Measurements from ENCODE around the gene ELK1.

ELK1 gene

GRCh38 chrX:47629419-47630200, 20.8 kb downstream of the ELK1 start, which contains the start of gene CFP:
TSS of gene CFP (minus strand) at chrX:47629930. CDS start at chrX:47629844, 86 bp downstream.
- no peaks in the 10 kb centered on the region for H3K36me3 ChIP-seq (ENCODE audit: control insufficient read depth, insufficient read depth, low read length)
- H3K9me3 ChIP-seq (ENCODE audit: control insufficient read depth, insufficient read depth, low read length), result no peaks in the 10 kb centered on the region
- no peak within 1 kb of the TSS for H3K4me3 ChIP-seq (ENCODE audit: low read length)
- no peaks in the 10 kb centered on the region for H3K27me3 ChIP-seq (ENCODE audit: control insufficient read depth, insufficient read depth, low read length)
- no CpG with 5 or more reads among the region's 14 CpGs for WGBS (ENCODE audit: insufficient coverage, insufficient read length)
- no peak within 1 kb of the TSS for H3K27ac ChIP-seq (ENCODE audit: low read length)
- DNase-seq (ENCODE audit: low read depth, low spot score), result no peak
- H3K4me1 ChIP-seq (ENCODE audit: control insufficient read depth, insufficient read depth, low read length), result peaks cover 3% of the 10 kb centered on the region; the same call in 1 of the 2 replicates

GRCh38 chrX:47628982-47629381, 21.4 kb downstream of the ELK1 start:
- H3K9me3 ChIP-seq (ENCODE audit: control insufficient read depth, insufficient read depth, low read length), result no peaks in the 10 kb centered on the region
- no peak for DNase-seq (ENCODE audit: low read depth, low spot score)
- H3K27me3 ChIP-seq (ENCODE audit: control insufficient read depth, insufficient read depth, low read length), result no peaks in the 10 kb centered on the region
- no peak overlapping the region for H3K27ac ChIP-seq (ENCODE audit: low read length)
- WGBS (ENCODE audit: insufficient coverage, insufficient read length), result no CpG with 5 or more reads among the region's 1 CpG
- no peaks in the 10 kb centered on the region for H3K36me3 ChIP-seq (ENCODE audit: control insufficient read depth, insufficient read depth, low read length)
- H3K4me3 ChIP-seq (ENCODE audit: low read length), result no peak overlapping the region
- H3K4me1 ChIP-seq (ENCODE audit: control insufficient read depth, insufficient read depth, low read length), result peaks cover 5% of the 10 kb centered on the region

DNA sequence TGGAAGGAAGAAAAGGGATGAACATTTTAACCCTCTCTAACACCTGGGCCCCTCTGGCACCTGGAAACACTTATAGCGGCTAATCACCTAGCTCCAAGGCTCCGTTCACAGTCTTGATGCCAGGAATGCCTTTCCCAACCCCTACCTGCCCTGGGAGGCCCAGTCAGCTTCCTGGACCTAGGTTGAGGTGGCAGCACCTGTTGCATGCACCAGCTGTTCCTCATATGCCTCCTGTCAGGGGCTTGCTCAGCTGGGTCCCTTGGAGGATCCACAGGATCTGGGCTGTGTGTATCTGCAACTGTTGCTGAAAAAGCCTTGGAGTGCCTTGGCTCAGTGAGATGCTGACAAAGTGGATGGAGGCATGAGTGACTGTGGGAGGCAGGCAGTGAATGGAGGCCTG, 25.0 kb downstream of the ELK1 start:
- no peak overlapping the region for H3K27ac ChIP-seq (ENCODE audit: low read length)
- peaks cover 5% of the 10 kb centered on the region for H3K4me1 ChIP-seq (ENCODE audit: control insufficient read depth, insufficient read depth, low read length)
- H3K27me3 ChIP-seq (ENCODE audit: control insufficient read depth, insufficient read depth, low read length), result no peaks in the 10 kb centered on the region
- DNase-seq (ENCODE audit: low read depth, low spot score), result no peak
- H3K9me3 ChIP-seq (ENCODE audit: control insufficient read depth, insufficient read depth, low read length), result no peaks in the 10 kb centered on the region
- no peak overlapping the region for H3K4me3 ChIP-seq (ENCODE audit: low read length)
- WGBS (ENCODE audit: insufficient coverage, insufficient read length), result no CpG with 5 or more reads among the region's 2 CpGs
- no peaks in the 10 kb centered on the region for H3K36me3 ChIP-seq (ENCODE audit: control insufficient read depth, insufficient read depth, low read length)

GRCh38 chrX:47623540-47624027, 26.8 kb downstream of the ELK1 start:
- DNase-seq (ENCODE audit: low read depth, low spot score), result peak; percentile 55
- no peaks in the 10 kb centered on the region for H3K36me3 ChIP-seq (ENCODE audit: control insufficient read depth, insufficient read depth, low read length)
- H3K4me1 ChIP-seq (ENCODE audit: control insufficient read depth, insufficient read depth, low read length), result peaks cover 5% of the 10 kb centered on the region
- H3K4me3 ChIP-seq (ENCODE audit: low read length), result peak overlapping the region; percentile 10; the same call in 1 of the 2 replicates
- no peaks in the 10 kb centered on the region for H3K9me3 ChIP-seq (ENCODE audit: control insufficient read depth, insufficient read depth, low read length)
- H3K27ac ChIP-seq (ENCODE audit: low read length), result no peak overlapping the region
- no CpG with 5 or more reads among the region's 35 CpGs for WGBS (ENCODE audit: insufficient coverage, insufficient read length)
- H3K27me3 ChIP-seq (ENCODE audit: control insufficient read depth, insufficient read depth, low read length), result no peaks in the 10 kb centered on the region

DNA sequence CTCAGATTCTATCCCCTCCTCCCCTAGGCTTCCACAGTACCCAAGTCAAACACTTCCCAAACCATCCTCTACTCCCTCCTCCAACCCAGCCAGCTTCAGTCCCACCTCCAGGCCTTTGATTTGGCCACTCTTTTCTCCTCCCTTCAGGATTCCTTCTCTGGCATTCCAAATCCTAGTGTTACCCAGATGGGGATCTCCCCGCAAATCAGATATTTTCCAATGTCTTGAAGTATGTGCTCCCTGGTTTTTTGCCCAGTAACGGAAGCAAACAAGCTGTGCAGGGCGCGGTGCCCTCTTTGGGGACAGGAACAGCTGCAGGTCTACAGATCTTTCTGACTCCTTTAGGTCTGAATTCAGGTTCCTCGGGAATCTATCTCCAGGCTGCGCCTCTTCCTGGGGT, 28.5 kb downstream of the ELK1 start:
- WGBS (ENCODE audit: insufficient coverage, insufficient read length), result no CpG with 5 or more reads among the region's 6 CpGs
- Histone ChIP-seq H3K36me3 (ENCODE audit: control insufficient read depth, insufficient read depth, low read length) (no peaks in the 10 kb centered on the region), H3K27ac (ENCODE audit: low read length) (no peak overlapping the region), H3K4me1 (ENCODE audit: control insufficient read depth, insufficient read depth, low read length) (peaks cover 5% of the 10 kb centered on the region), H3K4me3 (ENCODE audit: low read length) (no peak overlapping the region), H3K27me3 (ENCODE audit: control insufficient read depth, insufficient read depth, low read length) (no peaks in the 10 kb centered on the region), H3K9me3 (ENCODE audit: control insufficient read depth, insufficient read depth, low read length) (no peaks in the 10 kb centered on the region)
- DNase-seq (ENCODE audit: low read depth, low spot score), result no peak

DNA sequence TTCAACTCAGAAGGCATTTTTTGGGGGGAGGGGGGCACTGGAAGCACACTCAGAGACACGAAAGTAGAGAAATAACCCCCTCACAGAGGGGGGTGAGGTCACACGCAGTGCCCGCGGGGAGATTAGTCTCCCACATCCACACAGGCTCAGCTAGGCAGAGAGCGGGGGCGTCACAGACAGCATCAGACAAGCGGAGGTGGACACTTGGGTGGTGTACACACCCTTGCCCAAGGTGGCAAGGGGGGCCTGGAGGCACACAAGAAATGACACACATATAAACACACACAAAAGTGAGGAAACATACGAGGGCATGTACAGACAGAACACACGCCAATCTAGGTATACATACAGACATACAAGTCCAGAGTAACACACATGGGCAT, 30.1 kb downstream of the ELK1 start:
- Histone ChIP-seq H3K4me1 (ENCODE audit: control insufficient read depth, insufficient read depth, low read length) (peaks cover 5% of the 10 kb centered on the region), H3K9me3 (ENCODE audit: control insufficient read depth, insufficient read depth, low read length) (no peaks in the 10 kb centered on the region), H3K27me3 (ENCODE audit: control insufficient read depth, insufficient read depth, low read length) (no peaks in the 10 kb centered on the region), H3K36me3 (ENCODE audit: control insufficient read depth, insufficient read depth, low read length) (no peaks in the 10 kb centered on the region), H3K27ac (ENCODE audit: low read length) (no peak overlapping the region), H3K4me3 (ENCODE audit: low read length) (peak overlapping the region; percentile 30; the same call in 1 of the 2 replicates)
- no peak for DNase-seq (ENCODE audit: low read depth, low spot score)
- WGBS (ENCODE audit: insufficient coverage, insufficient read length), result no CpG with 5 or more reads among the region's 9 CpGs

DNA sequence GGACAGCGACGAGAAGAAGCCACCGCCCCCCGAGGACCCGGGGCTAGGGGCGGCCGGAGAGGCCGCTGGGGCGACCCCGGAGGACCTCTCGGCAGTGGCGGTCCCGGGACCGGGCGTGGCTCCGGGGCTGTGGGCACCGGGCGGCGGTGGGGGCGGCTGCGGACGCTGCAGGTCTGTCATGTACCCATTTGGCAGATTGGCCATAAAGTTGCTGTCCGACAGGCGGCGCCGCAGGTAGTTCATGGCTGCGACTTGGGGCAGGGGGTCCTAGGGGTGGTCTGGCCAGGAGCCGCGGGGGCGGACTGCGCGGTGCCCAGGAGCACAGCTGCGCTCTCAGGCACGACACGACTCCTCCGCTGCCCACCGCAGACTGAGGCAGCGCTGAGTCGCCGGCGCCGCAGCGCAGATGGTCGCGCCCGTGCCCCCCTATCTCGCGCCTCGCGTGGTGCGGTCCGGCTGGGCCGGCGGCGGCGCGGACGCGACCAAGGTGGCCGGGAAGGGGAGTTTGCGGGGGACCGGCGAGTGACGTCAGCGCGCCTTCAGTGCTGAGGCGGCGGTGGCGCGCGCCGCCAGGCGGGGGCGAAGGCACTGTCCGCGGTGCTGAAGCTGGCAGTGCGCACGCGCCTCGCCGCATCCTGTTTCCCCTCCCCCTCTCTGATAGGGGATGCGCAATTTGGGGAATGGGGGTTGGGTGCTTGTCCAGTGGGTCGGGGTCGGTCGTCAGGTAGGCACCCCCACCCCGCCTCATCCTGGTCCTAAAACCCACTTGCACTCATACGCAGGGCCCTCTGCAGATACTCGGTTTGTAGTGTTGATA, 30.7 kb downstream of the ELK1 start, which contains the start of gene SYN1:
SYN1 (minus strand) TSS at position 372 of the 817 bp plus-strand sequence; CDS start at position 243, 129 bp downstream.
- Histone ChIP-seq H3K4me1 (ENCODE audit: control insufficient read depth, insufficient read depth, low read length) (peaks cover 5% of the 10 kb centered on the region), H3K9me3 (ENCODE audit: control insufficient read depth, insufficient read depth, low read length) (no peaks in the 10 kb centered on the region), H3K27ac (ENCODE audit: low read length) (no peak within 1 kb of the TSS), H3K4me3 (ENCODE audit: low read length) (peak within 1 kb of the TSS; percentile 73; the same call in 1 of the 2 replicates), H3K27me3 (ENCODE audit: control insufficient read depth, insufficient read depth, low read length) (no peaks in the 10 kb centered on the region), H3K36me3 (ENCODE audit: control insufficient read depth, insufficient read depth, low read length) (no peaks in the 10 kb centered on the region)
- no CpG with 5 or more reads among the region's 88 CpGs for WGBS (ENCODE audit: insufficient coverage, insufficient read length)
- no peak for DNase-seq (ENCODE audit: low read depth, low spot score)

DNA sequence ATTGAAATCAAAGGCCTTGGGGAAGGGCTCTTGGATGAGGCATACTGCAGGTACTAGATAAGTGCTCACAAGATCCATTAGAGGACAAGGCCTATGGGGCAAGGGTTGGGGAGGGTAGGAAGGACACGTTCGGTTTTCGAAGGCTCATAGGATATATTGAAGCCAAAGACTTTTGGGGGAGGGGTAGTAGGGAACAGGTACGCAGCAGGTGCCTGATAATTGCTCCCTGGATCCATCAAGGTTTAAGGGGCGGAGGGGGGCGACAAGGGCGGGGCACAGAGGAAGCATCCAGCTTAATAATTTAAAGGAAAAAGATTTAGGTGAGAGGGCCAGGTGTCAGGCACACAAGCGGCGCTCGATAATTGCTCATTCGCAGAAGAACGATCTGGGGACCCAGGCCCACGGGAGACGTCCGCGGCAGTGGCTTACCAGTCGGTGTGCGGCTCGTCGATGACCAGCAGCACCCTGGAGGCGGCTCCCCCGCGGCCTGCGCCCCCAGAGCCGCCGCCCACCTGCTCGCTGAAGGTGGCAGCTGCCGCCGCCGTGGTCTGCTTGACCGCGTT, 31.4 kb downstream of the ELK1 start:
- DNase-seq (ENCODE audit: low read depth, low spot score), result no peak
- H3K4me3 ChIP-seq (ENCODE audit: low read length), result peak overlapping the region; percentile 73; the same call in 1 of the 2 replicates
- no peaks in the 10 kb centered on the region for H3K27me3 ChIP-seq (ENCODE audit: control insufficient read depth, insufficient read depth, low read length)

GRCh38 chrX:47614618-47615017, 35.7 kb downstream of the ELK1 start:
- no peak overlapping the region for H3K27ac ChIP-seq (ENCODE audit: low read length)

More for the DNA sequence above, 31.4 kb downstream of the ELK1 start:
- Histone ChIP-seq H3K36me3 (ENCODE audit: control insufficient read depth, insufficient read depth, low read length) (no peaks in the 10 kb centered on the region), H3K9me3 (ENCODE audit: control insufficient read depth, insufficient read depth, low read length) (no peaks in the 10 kb centered on the region), H3K27ac (ENCODE audit: low read length) (no peak overlapping the region), H3K4me1 (ENCODE audit: control insufficient read depth, insufficient read depth, low read length) (peaks cover 3% of the 10 kb centered on the region)
- WGBS (ENCODE audit: insufficient coverage, insufficient read length), result no CpG with 5 or more reads among the region's 32 CpGs

GRCh38 chrX:47613082-47613481, 37.3 kb downstream of the ELK1 start:
- no CpG with 5 or more reads among the region's 8 CpGs for WGBS (ENCODE audit: insufficient coverage, insufficient read length)
- DNase-seq (ENCODE audit: low read depth, low spot score), result no peak
- no peaks in the 10 kb centered on the region for H3K27me3 ChIP-seq (ENCODE audit: control insufficient read depth, insufficient read depth, low read length)

More at GRCh38 chrX:47614618-47615017, 35.7 kb downstream of the ELK1 start:
- no CpG with 5 or more reads among the region's 5 CpGs for WGBS (ENCODE audit: insufficient coverage, insufficient read length)
- H3K36me3 ChIP-seq (ENCODE audit: control insufficient read depth, insufficient read depth, low read length), result no peaks in the 10 kb centered on the region
- H3K27me3 ChIP-seq (ENCODE audit: control insufficient read depth, insufficient read depth, low read length), result no peaks in the 10 kb centered on the region
- no peaks in the 10 kb centered on the region for H3K4me1 ChIP-seq (ENCODE audit: control insufficient read depth, insufficient read depth, low read length)
- H3K9me3 ChIP-seq (ENCODE audit: control insufficient read depth, insufficient read depth, low read length), result no peaks in the 10 kb centered on the region
- H3K4me3 ChIP-seq (ENCODE audit: low read length), result no peak overlapping the region
- DNase-seq (ENCODE audit: low read depth, low spot score), result no peak

More at GRCh38 chrX:47613082-47613481, 37.3 kb downstream of the ELK1 start:
- Histone ChIP-seq H3K27ac (ENCODE audit: low read length) (no peak overlapping the region), H3K9me3 (ENCODE audit: control insufficient read depth, insufficient read depth, low read length) (no peaks in the 10 kb centered on the region), H3K4me3 (ENCODE audit: low read length) (no peak overlapping the region), H3K36me3 (ENCODE audit: control insufficient read depth, insufficient read depth, low read length) (no peaks in the 10 kb centered on the region), H3K4me1 (ENCODE audit: control insufficient read depth, insufficient read depth, low read length) (peaks cover 1% of the 10 kb centered on the region; the same call in 1 of the 2 replicates)
